PC-3 (cell line): ENCODE data around the gene SEPTIN2. TPM values are rescaled to one million over a fixed set of nuclear protein-coding genes. Genes with fewer than 3 reads are reported as not detected.
"Not testable (repeated sequence)": the region's sequence is repeated elsewhere in the genome, so short reads cannot be mapped to it uniquely, and the experiment has no call there.

ENCODE experiments used
- ATAC-seq: fragments of 200-7000 bp; cut with Tn5 transposase; 2 replicates; pipeline ENCODE4 v1.9.1; 2020; ENCODE audit warnings: mild to moderate bottlenecking, moderate library complexity
- BruUV-seq: library from RNA; stranded (reverse); fragments of 400-500 nt; replicated peaks from 2 replicates; lab custom pipeline; 2021; lab: Mats Ljungman, UMichigan
- CTCF ChIA-PET: fragments of 300-600 bp; sonication (Branson Sonifier 250); formaldehyde crosslinking; loops from one replicate; lab custom pipeline; 2022; ENCODE audit warnings: antibody characterized with exemption; lab: Charles Lee
- POLR2A ChIA-PET: fragments of 300-600 bp; sonication (Branson Sonifier 250); formaldehyde crosslinking; loops from one replicate; lab custom pipeline; 2022; ENCODE audit warnings: antibody characterized with exemption; ENCODE audit not compliant: unreplicated experiment; lab: Charles Lee
- DNase-seq: peaks from one replicate; pipeline ENCODE4 v3.0.0-alpha.2; 2015
- H2AFZ ChIP-seq: fragments of 300-600 bp; sonication (generic); 2 replicates; pipeline ENCODE4 v1.6.0; 2016; ENCODE audit warnings: antibody characterized with exemption, low read length
- H3F3A ChIP-seq: fragments of 300-600 bp; sonication (generic); one replicate; pipeline ENCODE4 v1.6.0; 2017; ENCODE audit warnings: antibody characterized with exemption, low read length, control low read depth, mild to moderate bottlenecking; ENCODE audit not compliant: unreplicated experiment
- H3K27ac ChIP-seq: fragments of 300-600 bp; sonication (generic); 2 replicates; pipeline ENCODE4 v1.5.1; 2016; ENCODE audit warnings: mild to moderate bottlenecking, low read length
- H3K27me3 ChIP-seq: fragments of 300-600 bp; sonication (generic); 2 replicates; pipeline ENCODE4 v1.6.1; 2016; ENCODE audit warnings: low read length, mixed read lengths
- H3K36me3 ChIP-seq: fragments of 300-600 bp; sonication (generic); 2 replicates; pipeline ENCODE4 v1.6.1; 2016; ENCODE audit warnings: low read depth, mixed run types, low read length, mixed read lengths
- H3K4me1 ChIP-seq: fragments of 300-600 bp; sonication (generic); 2 replicates; pipeline ENCODE4 v1.5.1; 2016; ENCODE audit warnings: low read length; ENCODE audit not compliant: insufficient read depth
- H3K4me2 ChIP-seq: fragments of 300-600 bp; sonication (generic); 2 replicates; pipeline ENCODE4 v1.6.0; 2016; ENCODE audit warnings: low read length
- H3K4me3 ChIP-seq: fragments of 300-600 bp; sonication (generic); 2 replicates; pipeline ENCODE4 v1.5.1; 2016; ENCODE audit warnings: mild to moderate bottlenecking, low read length, mixed read lengths
- H3K79me2 ChIP-seq: fragments of 300-600 bp; sonication (generic); 2 replicates; pipeline ENCODE4 v1.6.1; 2017; ENCODE audit warnings: low read length, mixed read lengths
- H3K9ac ChIP-seq: fragments of 300-600 bp; sonication (generic); 2 replicates; pipeline ENCODE4 v1.6.0; 2016; ENCODE audit warnings: mild to moderate bottlenecking, low read length
- H3K9me2 ChIP-seq: fragments of 300-600 bp; sonication (generic); replicated peaks from 2 replicates; pipeline ENCODE4 v1.6.1; 2016; ENCODE audit warnings: mixed run types, low read length, mixed read lengths
- H3K9me3 ChIP-seq: fragments of 300-600 bp; sonication (generic); 2 replicates; pipeline ENCODE4 v1.6.1; 2016; ENCODE audit warnings: low read length, mixed read lengths
- H4K20me1 ChIP-seq: fragments of 300-600 bp; sonication (generic); 2 replicates; pipeline ENCODE4 v1.6.1; 2016; ENCODE audit warnings: low read length, mixed read lengths
- CTCF ChIP-seq: fragments of 300-600 bp; sonication (generic); conservative IDR thresholded peaks from 2 replicates; pipeline ENCODE4 v1.5.1; 2017; ENCODE audit warnings: antibody characterized with exemption, low read depth, mild to moderate bottlenecking, low read length
- EZH2 ChIP-seq: fragments of 300-600 bp; sonication (generic); IDR thresholded peaks from one replicate; pipeline ENCODE4 v1.6.1; 2017; ENCODE audit warnings: antibody characterized with exemption, mild to moderate bottlenecking, low read length; ENCODE audit not compliant: unreplicated experiment
- EZH2phosphoT487 ChIP-seq: fragments of 300-600 bp; sonication (generic); IDR thresholded peaks from 2 replicates; pipeline ENCODE4 v1.6.1; 2018; ENCODE audit warnings: mild to moderate bottlenecking, antibody characterized with exemption, low read length, borderline replicate concordance
- intact Hi-C: fragments of 100-400 bp; cut with micrococcal nuclease; formaldehyde crosslinking; loops from 2 replicates; pipeline ENCODE4 v1.9.0; 2023
- total RNA-seq: library from RNA; depleted of rRNA; stranded (reverse); fragments of >200 nt; gene quantifications from 2 replicates; pipeline ENCODE4 v1.2.3, GENCODE V29; 2014

SEPTIN2 gene
- total RNA-seq, 1 experiment from 2014 or later = 185 TPM

GRCh38 chr2:241317391-241317790 is 1.7 kb downstream of the SEPTIN2 start:
- H3F3A ChIP-seq = no peaks in the 10 kb centered on the region
- CTCF ChIA-PET = no interaction called here
- H4K20me1 ChIP-seq = peaks cover 38% of the 10 kb centered on the region
- H3K4me2 ChIP-seq = peak overlapping the region; percentile 100
- no peaks in the 10 kb centered on the region for H3K9me2 ChIP-seq
- DNase-seq = no peak
- peaks cover 92% of the 10 kb centered on the region for H3K79me2 ChIP-seq
- H3K27ac ChIP-seq = no peak overlapping the region
- H3K9me3 ChIP-seq = no peaks in the 10 kb centered on the region
- H2AFZ ChIP-seq = no peak overlapping the region
- peak overlapping the region; percentile 100 for H3K9ac ChIP-seq
- ATAC-seq = no peak
- POLR2A ChIA-PET = no interaction called here
- peaks cover 3% of the 10 kb centered on the region; the same call in 1 of the 2 replicates for H3K36me3 ChIP-seq
- H3K4me3 ChIP-seq = peak overlapping the region; percentile 98
- no peak for TF ChIP-seq EZH2
- no peak for TF ChIP-seq EZH2phosphoT487
- no peak for TF ChIP-seq CTCF
- peaks cover 44% of the 10 kb centered on the region for H3K4me1 ChIP-seq
- BruUV-seq = no TSS peak
- no peaks in the 10 kb centered on the region for H3K27me3 ChIP-seq
- intact Hi-C loops = no loop called here

- POLR2A ChIA-PET, intact Hi-C loops, H3K36me3 ChIP-seq, H2AFZ ChIP-seq, DNase-seq, H3F3A ChIP-seq, CTCF ChIA-PET, H3K9me2 ChIP-seq, BruUV-seq, H3K27me3 ChIP-seq, H3K9me3 ChIP-seq, H3K9ac ChIP-seq, ATAC-seq, H3K27ac ChIP-seq: not testable (repeated sequence)
- peaks cover 92% of the 10 kb centered on the region for H3K79me2 ChIP-seq
- H3K4me2 ChIP-seq = peak overlapping the region; percentile 45
- peaks cover 42% of the 10 kb centered on the region for H4K20me1 ChIP-seq
- H3K4me1 ChIP-seq = peaks cover 36% of the 10 kb centered on the region
- H3K4me3 ChIP-seq = peak overlapping the region; percentile 39; the same call in 1 of the 2 replicates
These were observed 3.1 kb downstream of the SEPTIN2 start for GRCh38 chr2:241318830-241319229.

- POLR2A ChIA-PET = no interaction called here
- H4K20me1 ChIP-seq = peaks cover 45% of the 10 kb centered on the region
These were observed 4.7 kb downstream of the SEPTIN2 start for GRCh38 chr2:241320394-241320793.

More at GRCh38 chr2:241320394-241320793, 4.7 kb downstream of the SEPTIN2 start:
- no peaks in the 10 kb centered on the region for H3K9me2 ChIP-seq
- DNase-seq (no peak), ATAC-seq (no peak)
- no peak overlapping the region for H3K9ac ChIP-seq
- TF ChIP-seq EZH2 (no peak), CTCF (no peak), EZH2phosphoT487 (no peak)
- H3K4me3 ChIP-seq = no peak overlapping the region
- no peaks in the 10 kb centered on the region for H3K9me3 ChIP-seq
- H3K4me1 ChIP-seq = peaks cover 31% of the 10 kb centered on the region
- intact Hi-C loops = no loop called here
- H3K27ac ChIP-seq = no peak overlapping the region
- no TSS peak for BruUV-seq
- peaks cover 96% of the 10 kb centered on the region for H3K79me2 ChIP-seq
- H3K36me3 ChIP-seq = peaks cover 15% of the 10 kb centered on the region
- no peaks in the 10 kb centered on the region for H3F3A ChIP-seq
- H2AFZ ChIP-seq = no peak overlapping the region
- peak overlapping the region; percentile 45; the same call in 1 of the 2 replicates for H3K4me2 ChIP-seq
- CTCF ChIA-PET = no interaction called here
- no peaks in the 10 kb centered on the region for H3K27me3 ChIP-seq
